OCI-LY7 (cell line): ENCODE data around the gene DOCK1. TPM values are rescaled to one million over a fixed set of nuclear protein-coding genes. Genes with fewer than 3 reads are reported as not detected.

Source experiments
- BruUV-seq: library from RNA; stranded (reverse); fragments of 400-500 nt; replicated peaks from 2 replicates; lab custom pipeline; 2021; lab: Mats Ljungman, UMichigan
- CTCF ChIA-PET: fragments of 300-600 bp; sonication (Branson Sonifier 250); formaldehyde crosslinking; loops from one replicate; lab custom pipeline; 2022; ENCODE audit warnings: antibody characterized with exemption; ENCODE audit not compliant: unreplicated experiment; lab: Charles Lee
- POLR2A ChIA-PET: fragments of 300-600 bp; sonication (Branson Sonifier 250); formaldehyde crosslinking; loops from one replicate; lab custom pipeline; 2022; ENCODE audit warnings: antibody characterized with exemption; lab: Charles Lee
- DNase-seq: peaks from one replicate; pipeline ENCODE4 v3.0.0-alpha.2; 2015; ENCODE audit warnings: low spot score
- H2AFZ ChIP-seq: fragments of 200-600 bp; sonication (generic), shearing (Covaris generic); 2 replicates; pipeline ENCODE4 v1.6.1; 2014; ENCODE audit warnings: mild to moderate bottlenecking, antibody characterized with exemption, low read length, moderate library complexity
- H3K27ac ChIP-seq: fragments of 200-600 bp; sonication (generic); 2 replicates; pipeline ENCODE4 v1.5.1; 2014; ENCODE audit warnings: mixed run types, low read depth, mild to moderate bottlenecking, moderate library complexity, low read length, inconsistent platforms; ENCODE audit not compliant: poor library complexity, severe bottlenecking
- H3K36me3 ChIP-seq: fragments of 200-600 bp; sonication (generic); 2 replicates; pipeline ENCODE4 v1.6.1; 2014; ENCODE audit warnings: mild to moderate bottlenecking, antibody characterized with exemption, low read length, moderate library complexity, mixed read lengths; ENCODE audit not compliant: insufficient read depth
- H3K4me1 ChIP-seq: fragments of 200-600 bp; sonication (generic); 2 replicates; pipeline ENCODE4 v1.5.1; 2014; ENCODE audit warnings: mild to moderate bottlenecking, low read length; ENCODE audit not compliant: insufficient read depth, poor library complexity, severe bottlenecking
- H3K4me2 ChIP-seq: fragments of 200-600 bp; sonication (generic); 2 replicates; pipeline ENCODE4 v1.6.1; 2014; ENCODE audit warnings: mild to moderate bottlenecking, low read length
- H3K4me3 ChIP-seq: fragments of 200-600 bp; sonication (generic); 2 replicates; pipeline ENCODE4 v1.5.1; 2014; ENCODE audit warnings: mild to moderate bottlenecking, low read depth, low read length; ENCODE audit not compliant: poor library complexity, severe bottlenecking
- H3K79me2 ChIP-seq: fragments of 200-600 bp; sonication (generic); 2 replicates; pipeline ENCODE4 v1.6.1; 2016; ENCODE audit warnings: low read depth, mild to moderate bottlenecking, low read length, moderate library complexity, mixed read lengths; ENCODE audit not compliant: insufficient read depth
- H3K9me2 ChIP-seq: fragments of 200-600 bp; sonication (generic); 2 replicates; pipeline ENCODE4 v1.6.1; 2016; ENCODE audit warnings: mild to moderate bottlenecking, low read length, mixed read lengths; ENCODE audit not compliant: insufficient read depth
- H3K9me3 ChIP-seq: fragments of 200-600 bp; sonication (generic); 2 replicates; pipeline ENCODE4 v1.6.1; 2014; ENCODE audit warnings: mild to moderate bottlenecking, mixed run types, low read length, mixed read lengths
- H4K20me1 ChIP-seq: fragments of 200-600 bp; sonication (generic); 2 replicates; pipeline ENCODE4 v1.6.1; 2014; ENCODE audit warnings: mild to moderate bottlenecking, antibody characterized with exemption, low read length, moderate library complexity, mixed read lengths; ENCODE audit not compliant: insufficient read depth
- EZH2phosphoT487 ChIP-seq: fragments of 200-600 bp; sonication (generic); IDR thresholded peaks from 2 replicates; pipeline ENCODE4 v1.6.1; 2018; ENCODE audit warnings: low read depth, borderline replicate concordance, mild to moderate bottlenecking, mixed run types, antibody characterized with exemption, low read length, moderate library complexity, mixed read lengths
- intact Hi-C: fragments of 100-400 bp; cut with micrococcal nuclease; formaldehyde crosslinking; loops from one replicate; pipeline ENCODE4 v1.10.0; 2022; ENCODE audit not compliant: unreplicated experiment
- total RNA-seq, 2 experiments: library from RNA; depleted of rRNA in 1 of 2; stranded (reverse); fragments of >200 nt in 1 of 2; shearing (Covaris generic) in 1 of 2; gene quantifications; 2 replicates each; pipeline ENCODE4 v1.2.3, GENCODE V29; 2014 to 2022
- TF ChIP-seq, protein P1 (sequence below): fragments of 200-600 bp; sonication (generic); conservative IDR thresholded peaks from 2 replicates; pipeline ENCODE4 v1.5.1; 2014; ENCODE audit warnings: mild to moderate bottlenecking, antibody characterized with exemption, low read length, moderate library complexity, mixed read lengths

DOCK1 gene
- total RNA-seq, 2 experiments from 2014 or later, result not detected

DNA sequence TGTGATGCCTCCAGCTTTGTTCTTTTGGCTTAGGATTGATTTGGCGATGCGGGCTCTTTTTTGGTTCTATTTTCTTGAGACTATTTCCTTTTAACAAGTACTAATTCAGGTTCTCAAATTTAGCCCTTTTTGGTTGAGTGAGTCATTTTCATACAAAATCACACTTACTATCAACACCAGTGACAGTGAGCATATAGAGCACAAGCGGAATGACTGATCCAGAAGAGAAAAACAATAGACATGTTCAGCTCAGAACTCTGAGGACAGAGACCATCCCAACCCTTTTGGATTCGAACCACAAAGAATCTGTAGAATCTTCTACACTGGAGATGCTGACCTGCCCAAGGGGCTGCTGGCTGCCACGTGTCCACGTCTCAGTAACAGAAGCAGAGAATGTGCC is 347.6 kb downstream of the DOCK1 start:
- Histone ChIP-seq H3K4me3 (no peak overlapping the region), H3K36me3 (no peaks in the 10 kb centered on the region), H3K4me2 (no peak overlapping the region), H2AFZ (no peak overlapping the region), H3K79me2 (no peaks in the 10 kb centered on the region), H3K9me3 (no peaks in the 10 kb centered on the region), H3K9me2 (no peaks in the 10 kb centered on the region), H3K27ac (no peak overlapping the region), H3K4me1 (no peaks in the 10 kb centered on the region), H4K20me1 (no peaks in the 10 kb centered on the region)
- ChIA-PET POLR2A (interaction anchor here (0.6 kb wide), 1 partner anchor 9 kb away, joined by 3 read pairs; no protein-coding TSS in a partner anchor), CTCF (no interaction called here)
- no peak for TF ChIP-seq EZH2phosphoT487
- TF ChIP-seq, protein P1, sequence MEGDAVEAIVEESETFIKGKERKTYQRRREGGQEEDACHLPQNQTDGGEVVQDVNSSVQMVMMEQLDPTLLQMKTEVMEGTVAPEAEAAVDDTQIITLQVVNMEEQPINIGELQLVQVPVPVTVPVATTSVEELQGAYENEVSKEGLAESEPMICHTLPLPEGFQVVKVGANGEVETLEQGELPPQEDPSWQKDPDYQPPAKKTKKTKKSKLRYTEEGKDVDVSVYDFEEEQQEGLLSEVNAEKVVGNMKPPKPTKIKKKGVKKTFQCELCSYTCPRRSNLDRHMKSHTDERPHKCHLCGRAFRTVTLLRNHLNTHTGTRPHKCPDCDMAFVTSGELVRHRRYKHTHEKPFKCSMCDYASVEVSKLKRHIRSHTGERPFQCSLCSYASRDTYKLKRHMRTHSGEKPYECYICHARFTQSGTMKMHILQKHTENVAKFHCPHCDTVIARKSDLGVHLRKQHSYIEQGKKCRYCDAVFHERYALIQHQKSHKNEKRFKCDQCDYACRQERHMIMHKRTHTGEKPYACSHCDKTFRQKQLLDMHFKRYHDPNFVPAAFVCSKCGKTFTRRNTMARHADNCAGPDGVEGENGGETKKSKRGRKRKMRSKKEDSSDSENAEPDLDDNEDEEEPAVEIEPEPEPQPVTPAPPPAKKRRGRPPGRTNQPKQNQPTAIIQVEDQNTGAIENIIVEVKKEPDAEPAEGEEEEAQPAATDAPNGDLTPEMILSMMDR, result no peak
- no peak for DNase-seq
- intact Hi-C loops, result no loop called here
- no TSS peak for BruUV-seq

DNA sequence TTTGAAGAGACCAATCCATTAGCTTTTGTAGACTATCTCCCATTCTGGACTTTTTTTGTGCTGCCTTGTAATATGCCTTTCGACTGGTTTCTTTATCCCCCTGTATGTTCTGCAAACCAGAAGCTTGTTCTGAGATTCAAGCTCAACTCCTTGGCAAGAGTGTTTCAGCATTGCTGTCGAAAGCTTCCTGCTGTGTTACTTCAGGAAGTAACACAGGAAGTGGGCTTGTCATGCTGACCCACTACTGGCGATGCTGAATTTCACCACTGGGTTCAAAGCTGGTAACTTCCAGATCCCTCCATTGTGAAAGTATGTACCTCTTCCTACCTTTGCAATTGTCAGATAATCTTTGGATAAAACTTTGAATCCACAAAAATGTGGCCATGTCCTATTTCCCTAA is 349.0 kb downstream of the DOCK1 start:
- H3K9me3 ChIP-seq, result no peaks in the 10 kb centered on the region
- no peaks in the 10 kb centered on the region for H3K4me1 ChIP-seq
- POLR2A ChIA-PET, result no interaction called here
- no peaks in the 10 kb centered on the region for H4K20me1 ChIP-seq
- no peak overlapping the region for H2AFZ ChIP-seq
- no peak overlapping the region for H3K4me2 ChIP-seq
- no peak overlapping the region for H3K4me3 ChIP-seq
- no peak for TF ChIP-seq EZH2phosphoT487
- TF ChIP-seq, protein P1, result no peak
- H3K36me3 ChIP-seq, result no peaks in the 10 kb centered on the region
- no TSS peak for BruUV-seq
- no peak for DNase-seq
- intact Hi-C loops, result no loop called here
- CTCF ChIA-PET, result no interaction called here
- H3K79me2 ChIP-seq, result no peaks in the 10 kb centered on the region
- H3K27ac ChIP-seq, result no peak overlapping the region
- no peaks in the 10 kb centered on the region for H3K9me2 ChIP-seq

DNA sequence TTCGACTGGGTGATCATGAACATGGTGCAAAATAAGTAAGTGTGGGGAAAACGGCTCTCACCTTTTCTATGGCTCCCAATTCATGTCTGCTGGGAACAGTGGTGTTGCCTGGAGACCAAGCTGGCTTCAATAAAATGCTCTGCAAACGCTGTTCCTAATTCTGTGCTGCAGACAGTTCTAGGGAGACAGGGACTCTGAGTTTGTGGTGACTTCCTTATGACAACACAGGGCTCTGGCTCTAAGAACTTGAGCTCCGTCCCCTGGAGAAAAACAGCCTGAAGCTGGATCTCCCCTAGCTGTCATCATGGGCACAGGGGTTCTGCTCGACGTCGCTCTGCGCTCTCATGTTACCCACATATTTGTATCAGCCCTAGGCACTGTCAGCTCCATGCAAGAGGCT is 352.2 kb downstream of the DOCK1 start:
- no peak overlapping the region for H2AFZ ChIP-seq
- no peaks in the 10 kb centered on the region for H3K79me2 ChIP-seq
- no peaks in the 10 kb centered on the region for H3K4me1 ChIP-seq
- no peaks in the 10 kb centered on the region for H4K20me1 ChIP-seq
- ChIA-PET POLR2A (interaction anchor here (0.9 kb wide), 1 partner anchor 45 kb away, joined by 3 read pairs; no protein-coding TSS in a partner anchor), CTCF (no interaction called here)
- no peaks in the 10 kb centered on the region for H3K9me2 ChIP-seq
- TF ChIP-seq, protein P1, result no peak
- TF ChIP-seq EZH2phosphoT487, result no peak
- no peaks in the 10 kb centered on the region for H3K9me3 ChIP-seq
- intact Hi-C loops, result no loop called here
- no peak overlapping the region for H3K27ac ChIP-seq
- no peak for DNase-seq
- H3K4me3 ChIP-seq, result no peak overlapping the region
- H3K36me3 ChIP-seq, result no peaks in the 10 kb centered on the region
- H3K4me2 ChIP-seq, result no peak overlapping the region
- no TSS peak for BruUV-seq
